Spleen (tissue), 7 donors: Measurements from ENCODE around the gene FOXE3.

Source experiments
- POLR2A ChIP-seq, 3 donors: fragments of 450-650 bp; IDR thresholded peaks; one replicate each; pipeline ENCODE4 v1.5.1; 2017; ENCODE audit warnings: antibody characterized with exemption in 3 of 3, mild to moderate bottlenecking in 1 of 3
- POLR2AphosphoS5 ChIP-seq, 3 donors: sonication (generic); formaldehyde crosslinking; IDR thresholded peaks; one replicate each; pipeline ENCODE4 v1.5.1; 2017; ENCODE audit warnings: antibody characterized with exemption in 3 of 3
- TF ChIP-seq, protein P1 (sequence below), 11 experiments: fragments of 200-600 bp in 7 of 11; fragments of 450-650 bp in 4 of 11; sonication (generic) in 4 of 11; IDR thresholded peaks in 8 of 11; conservative IDR thresholded peaks in 3 of 11; 1 replicate in 7 of 11; 2 replicates in 4 of 11; pipeline versions ENCODE4 v1.4.0 to v1.8.0; 2016 to 2021; ENCODE audit warnings: antibody characterized with exemption in 11 of 11, inconsistent platforms in 4 of 11, mild to moderate bottlenecking in 1 of 11
- donor health status: DM: no; HTN: no; CAD: no; lungs with moderate emphysema.
- donor health status: DM: no; HTN: no; CAD: no.
- donor health status: DM: no; HTN: no; CAD: no.

- no peak for TF ChIP-seq POLR2A (IDR thresholded peaks at IDR 0.05)
- TF ChIP-seq, protein P1, sequence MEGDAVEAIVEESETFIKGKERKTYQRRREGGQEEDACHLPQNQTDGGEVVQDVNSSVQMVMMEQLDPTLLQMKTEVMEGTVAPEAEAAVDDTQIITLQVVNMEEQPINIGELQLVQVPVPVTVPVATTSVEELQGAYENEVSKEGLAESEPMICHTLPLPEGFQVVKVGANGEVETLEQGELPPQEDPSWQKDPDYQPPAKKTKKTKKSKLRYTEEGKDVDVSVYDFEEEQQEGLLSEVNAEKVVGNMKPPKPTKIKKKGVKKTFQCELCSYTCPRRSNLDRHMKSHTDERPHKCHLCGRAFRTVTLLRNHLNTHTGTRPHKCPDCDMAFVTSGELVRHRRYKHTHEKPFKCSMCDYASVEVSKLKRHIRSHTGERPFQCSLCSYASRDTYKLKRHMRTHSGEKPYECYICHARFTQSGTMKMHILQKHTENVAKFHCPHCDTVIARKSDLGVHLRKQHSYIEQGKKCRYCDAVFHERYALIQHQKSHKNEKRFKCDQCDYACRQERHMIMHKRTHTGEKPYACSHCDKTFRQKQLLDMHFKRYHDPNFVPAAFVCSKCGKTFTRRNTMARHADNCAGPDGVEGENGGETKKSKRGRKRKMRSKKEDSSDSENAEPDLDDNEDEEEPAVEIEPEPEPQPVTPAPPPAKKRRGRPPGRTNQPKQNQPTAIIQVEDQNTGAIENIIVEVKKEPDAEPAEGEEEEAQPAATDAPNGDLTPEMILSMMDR (IDR thresholded peaks at IDR 0.05 in 8 of 11, conservative IDR thresholded peaks at IDR 0.05 in 3 of 11), result no peak
- no peak for TF ChIP-seq POLR2AphosphoS5 (IDR thresholded peaks at IDR 0.05)
These were observed 15.4 kb downstream of the FOXE3 start for GRCh38 chr1:47431534-47431933.
